Measurements from ENCODE around the gene PARP14.

GRCh38 chr3:122770521-122771202 lies 90.0 kb downstream of the PARP14 start:
- TF ChIP-seq POLR2AphosphoS5 (IDR thresholded peaks at IDR 0.05; ENCODE audit: low read depth, low read length) (no peak), POLR2A (IDR thresholded peaks at IDR 0.05; ENCODE audit: low read depth, low read length) (no peak)

All from GM12892 (cell line).